HUES64 (cell line): ENCODE data around the gene GALNT17. TPM values are rescaled to one million over a fixed set of nuclear protein-coding genes. Genes with fewer than 3 reads are reported as not detected.

ENCODE experiments used
- H3K27ac ChIP-seq: 2 replicates; pipeline ENCODE4 v1.7.0; 2013; ENCODE audit warnings: low read depth, low read length, inconsistent platforms
- H3K27me3 ChIP-seq: 2 replicates; pipeline ENCODE4 v1.6.1; 2013; ENCODE audit warnings: mild to moderate bottlenecking, low read length; ENCODE audit not compliant: insufficient read depth
- H3K36me3 ChIP-seq: 2 replicates; pipeline ENCODE4 v1.6.1; 2013; ENCODE audit warnings: mild to moderate bottlenecking, low read length; ENCODE audit not compliant: insufficient read depth
- H3K4me1 ChIP-seq: 2 replicates; pipeline ENCODE4 v1.6.1; 2013; ENCODE audit warnings: mild to moderate bottlenecking, low read length, moderate library complexity; ENCODE audit not compliant: insufficient read depth
- H3K4me3 ChIP-seq: 2 replicates; pipeline ENCODE4 v1.5.1; 2013; ENCODE audit warnings: mild to moderate bottlenecking, low read length, moderate library complexity
- H3K9ac ChIP-seq: 2 replicates; pipeline ENCODE4 v1.6.1; 2013; ENCODE audit warnings: mild to moderate bottlenecking, low read depth, low read length
- H3K9me3 ChIP-seq: 2 replicates; pipeline ENCODE4 v1.6.1; 2013; ENCODE audit warnings: low read depth, low read length; ENCODE audit not compliant: insufficient read depth
- WGBS: fragments of 150-250, 120-280 bp; methylation state at CpG from one replicate; pipeline ENCODE4 v1.1.7; 2013; ENCODE audit warnings: missing lambda C conversion rate; 5-methylcytosine and 5-hydroxymethylcytosine counted together
- polyA plus RNA-seq, 2 experiments: library from polyadenylated mRNA; stranded (reverse); fragments of 50-300 nt; gene quantifications; one replicate each; pipeline ENCODE4 v1.2.3, GENCODE V29; 2013

Gene GALNT17
- polyA plus RNA-seq (2013, experiment 1 of 2): 23.7 TPM
- polyA plus RNA-seq (2013, experiment 2 of 2): 31.4 TPM

- peaks cover 26% of the 10 kb centered on the region for H3K4me1 ChIP-seq
These were observed at the start of gene GALNT17 for GRCh38 chr7:71132127-71132376. TSS of gene GALNT17 (plus strand) at chr7:71132144.

DNA sequence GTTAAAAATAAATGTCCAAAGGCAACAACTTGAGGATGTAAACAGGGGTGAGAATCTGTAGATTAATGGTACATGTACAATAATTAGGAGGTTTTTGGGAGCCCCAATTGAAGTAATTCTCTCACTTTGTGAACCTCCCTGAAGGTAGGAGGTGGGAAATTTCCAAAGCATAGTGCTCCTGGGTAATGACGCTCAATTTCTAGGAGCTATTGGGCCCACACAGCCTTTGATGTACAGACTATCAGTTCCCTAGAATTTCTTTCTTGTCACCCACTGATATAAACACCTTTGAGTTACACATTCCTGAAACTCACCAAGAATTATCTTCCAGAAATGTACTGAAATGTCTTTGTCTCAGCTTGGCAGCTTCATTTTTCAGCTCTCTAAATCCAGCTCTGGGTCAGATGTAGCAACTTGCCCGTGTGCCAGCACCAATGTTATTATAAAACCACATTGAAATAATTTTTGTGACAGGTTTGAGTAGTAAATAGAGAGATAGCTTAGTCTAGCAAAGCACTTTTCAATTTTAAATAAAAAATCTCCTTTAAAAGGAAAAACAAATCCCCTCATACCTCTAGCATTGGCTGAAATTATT is 36.6 kb upstream of the GALNT17 start:
- WGBS: 91% methylated on average over 2 of the region's 2 CpGs

More at GRCh38 chr7:71132127-71132376, at the start of gene GALNT17:
- H3K4me3 ChIP-seq: peak within 1 kb of the TSS; percentile 75
- no peaks in the 10 kb centered on the region for H3K9me3 ChIP-seq
- H3K27me3 ChIP-seq: peaks cover 14% of the 10 kb centered on the region
- WGBS: under 1% methylated on average over 34 of the region's 34 CpGs
- peak within 1 kb of the TSS; percentile 75 for H3K9ac ChIP-seq
- H3K27ac ChIP-seq: peak within 1 kb of the TSS; percentile 57
- H3K36me3 ChIP-seq: no peaks in the 10 kb centered on the region

GRCh38 chr7:71096351-71096750 is 35.6 kb upstream of the GALNT17 start:
- Histone ChIP-seq H3K4me1 (no peaks in the 10 kb centered on the region), H3K4me3 (no peak overlapping the region), H3K36me3 (no peaks in the 10 kb centered on the region), H3K9ac (no peak overlapping the region), H3K27ac (no peak overlapping the region), H3K9me3 (peaks cover 14% of the 10 kb centered on the region), H3K27me3 (no peaks in the 10 kb centered on the region)
- 97% methylated on average over 1 of the region's 1 CpG for WGBS

More for the DNA sequence above, 36.6 kb upstream of the GALNT17 start:
- H3K9ac ChIP-seq: no peak overlapping the region
- H3K4me1 ChIP-seq: no peaks in the 10 kb centered on the region
- H3K4me3 ChIP-seq: no peak overlapping the region
- no peaks in the 10 kb centered on the region for H3K36me3 ChIP-seq
- H3K27ac ChIP-seq: no peak overlapping the region
- H3K27me3 ChIP-seq: no peaks in the 10 kb centered on the region
- H3K9me3 ChIP-seq: peaks cover 14% of the 10 kb centered on the region

DNA sequence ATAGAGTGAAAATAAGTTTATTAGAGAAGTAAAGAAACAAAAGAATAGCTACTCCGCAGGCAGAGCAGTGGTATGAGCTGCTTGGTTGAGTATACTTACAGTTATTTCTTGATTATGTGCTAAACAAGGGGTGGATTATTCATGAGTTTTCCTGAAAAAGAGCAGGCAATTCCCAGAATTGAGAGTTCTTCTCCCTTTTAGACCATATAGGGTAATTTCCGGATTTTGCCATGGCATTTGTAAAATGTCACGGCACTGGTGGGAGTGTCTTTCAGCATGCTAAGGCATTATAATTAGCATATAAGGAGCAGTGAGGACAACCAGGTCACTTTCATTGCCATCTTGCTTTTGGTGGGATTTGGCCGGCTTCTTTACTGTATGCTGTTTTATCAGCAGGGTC is 25.7 kb upstream of the GALNT17 start:
- no peak overlapping the region for H3K27ac ChIP-seq
- no peaks in the 10 kb centered on the region for H3K4me1 ChIP-seq
- H3K9ac ChIP-seq: no peak overlapping the region
- WGBS: 92% methylated on average over 4 of the region's 4 CpGs
- H3K9me3 ChIP-seq: no peaks in the 10 kb centered on the region
- no peaks in the 10 kb centered on the region for H3K36me3 ChIP-seq
- no peaks in the 10 kb centered on the region for H3K27me3 ChIP-seq
- no peak overlapping the region for H3K4me3 ChIP-seq

DNA sequence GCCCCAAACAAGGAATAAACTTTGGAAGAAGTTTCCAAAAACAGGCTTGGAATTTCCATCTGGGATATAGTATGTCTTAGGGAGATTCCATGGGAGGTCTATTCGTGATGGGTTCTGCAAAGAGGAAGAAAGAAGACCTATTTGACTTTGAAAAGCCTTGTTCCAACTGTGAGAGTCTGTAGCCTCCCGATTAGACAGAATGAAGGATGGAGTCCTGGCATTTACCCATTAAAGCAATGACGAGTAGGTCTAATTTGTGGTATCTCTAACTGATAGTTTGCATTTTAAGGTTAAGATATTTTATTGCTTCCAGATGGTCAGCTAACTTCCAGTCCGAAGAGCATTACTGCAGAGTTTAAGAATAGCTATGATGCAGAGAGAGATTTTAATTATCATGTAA is 19.5 kb upstream of the GALNT17 start:
- Histone ChIP-seq H3K4me3 (no peak overlapping the region), H3K27me3 (no peaks in the 10 kb centered on the region), H3K4me1 (peaks cover 4% of the 10 kb centered on the region; the same call in 1 of the 2 replicates), H3K9me3 (no peaks in the 10 kb centered on the region), H3K36me3 (no peaks in the 10 kb centered on the region), H3K9ac (no peak overlapping the region), H3K27ac (no peak overlapping the region)
- 71% methylated on average over 4 of the region's 4 CpGs for WGBS

DNA sequence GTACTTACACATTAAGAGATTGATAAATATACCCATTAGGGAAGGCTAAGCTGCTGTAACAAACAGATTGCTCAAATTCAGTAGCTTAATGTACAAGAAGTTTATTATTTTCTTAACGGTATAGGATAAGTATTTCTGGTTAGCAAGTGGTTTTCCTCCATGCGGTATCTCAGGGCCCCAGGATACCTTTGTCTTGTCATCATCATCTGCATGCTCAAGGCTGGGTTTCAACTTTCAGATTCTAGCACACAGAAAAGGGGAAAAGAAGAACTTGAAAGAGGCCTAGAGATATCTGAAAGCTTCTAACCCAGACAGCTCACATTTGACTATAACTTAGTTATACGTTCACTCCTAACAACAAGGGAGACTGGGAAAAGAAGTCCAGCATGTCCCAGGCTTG is 11.8 kb upstream of the GALNT17 start:
- Histone ChIP-seq H3K27ac (no peak overlapping the region), H3K4me1 (no peaks in the 10 kb centered on the region), H3K9me3 (no peaks in the 10 kb centered on the region), H3K27me3 (no peaks in the 10 kb centered on the region), H3K4me3 (no peak overlapping the region), H3K36me3 (no peaks in the 10 kb centered on the region), H3K9ac (no peak overlapping the region)
- 91% methylated on average over 2 of the region's 3 CpGs for WGBS

DNA sequence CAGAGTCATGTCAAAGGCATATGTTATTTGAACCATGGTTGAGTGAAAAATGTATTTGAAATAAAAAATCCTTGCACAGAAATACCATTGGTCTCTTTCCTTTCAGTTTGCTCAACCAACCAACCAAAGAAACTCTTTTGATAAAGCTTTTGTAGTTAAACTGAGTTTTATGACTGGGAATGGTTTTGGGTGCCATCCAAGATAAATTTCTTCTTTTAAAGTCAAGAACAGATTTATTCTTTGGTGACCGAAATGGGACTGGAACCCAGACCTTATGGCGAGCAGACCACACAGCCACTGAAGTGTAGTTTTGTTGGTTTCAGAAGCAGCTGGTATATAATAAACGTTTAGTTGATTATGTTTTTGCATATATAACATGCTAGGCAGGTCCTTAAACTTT is 2.8 kb upstream of the GALNT17 start:
- H3K9me3 ChIP-seq: no peaks in the 10 kb centered on the region
- no peaks in the 10 kb centered on the region for H3K36me3 ChIP-seq
- WGBS: 88% methylated on average over 3 of the region's 3 CpGs
- no peak overlapping the region for H3K27ac ChIP-seq
- H3K9ac ChIP-seq: no peak overlapping the region
- peaks cover 21% of the 10 kb centered on the region for H3K4me1 ChIP-seq
- H3K27me3 ChIP-seq: peaks cover 14% of the 10 kb centered on the region
- H3K4me3 ChIP-seq: no peak overlapping the region

DNA sequence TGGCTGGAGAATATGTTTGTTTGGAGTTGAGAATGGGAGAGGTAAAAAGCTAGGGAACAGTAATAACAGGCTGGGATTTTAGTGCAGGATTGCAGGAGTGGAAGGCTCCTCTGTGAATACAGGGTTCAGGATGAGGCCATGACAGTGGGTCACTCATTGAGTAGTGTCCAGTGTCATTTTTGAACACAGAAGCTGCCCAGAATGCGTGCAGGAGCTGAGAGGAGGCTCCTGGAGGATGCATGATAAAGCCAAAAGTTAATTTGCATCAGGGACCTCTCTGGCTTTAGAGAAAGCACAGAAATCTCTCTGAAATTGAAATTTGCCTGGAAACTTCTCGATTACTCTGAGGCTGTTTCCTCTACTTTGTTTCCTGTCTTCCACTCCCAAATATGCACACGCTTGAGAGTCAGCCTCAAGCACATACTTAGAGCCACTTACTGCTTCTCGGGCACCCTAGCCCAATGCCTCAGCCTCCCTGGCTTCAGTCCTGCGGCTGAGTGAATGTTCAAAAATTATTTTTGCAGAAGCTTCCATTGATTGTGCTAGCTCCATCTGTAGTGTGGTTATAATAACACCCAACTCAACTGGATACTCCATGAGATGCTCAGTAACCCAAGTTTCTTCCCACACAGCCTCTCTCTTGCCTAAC is 1.8 kb upstream of the GALNT17 start:
- peaks cover 14% of the 10 kb centered on the region for H3K27me3 ChIP-seq
- H3K27ac ChIP-seq: no peak overlapping the region
- H3K9ac ChIP-seq: no peak overlapping the region
- 56% methylated on average over 5 of the region's 5 CpGs for WGBS
- H3K4me3 ChIP-seq: peak overlapping the region; percentile 75; the same call in 1 of the 2 replicates
- peaks cover 21% of the 10 kb centered on the region for H3K4me1 ChIP-seq
- H3K9me3 ChIP-seq: no peaks in the 10 kb centered on the region
- H3K36me3 ChIP-seq: no peaks in the 10 kb centered on the region

- Histone ChIP-seq H3K9ac (peak overlapping the region; percentile 75), H3K4me1 (peaks cover 26% of the 10 kb centered on the region), H3K4me3 (peak overlapping the region; percentile 75), H3K27ac (peak overlapping the region; percentile 57), H3K9me3 (no peaks in the 10 kb centered on the region), H3K27me3 (peaks cover 14% of the 10 kb centered on the region), H3K36me3 (no peaks in the 10 kb centered on the region)
- under 1% methylated on average over 113 of the region's 113 CpGs for WGBS
These were observed 453 bp upstream of the GALNT17 start for GRCh38 chr7:71131256-71132126.

- Histone ChIP-seq H3K27ac (no peak overlapping the region), H3K9me3 (no peaks in the 10 kb centered on the region), H3K27me3 (peaks cover 14% of the 10 kb centered on the region), H3K4me1 (peaks cover 26% of the 10 kb centered on the region), H3K36me3 (no peaks in the 10 kb centered on the region), H3K9ac (peak overlapping the region; percentile 75), H3K4me3 (peak overlapping the region; percentile 75)
- WGBS: under 1% methylated on average over 88 of the region's 88 CpGs
These were observed 660 bp downstream of the GALNT17 start for GRCh38 chr7:71132377-71133231.
